Naive thymus-derived CD4-positive, alpha-beta T cell (primary cell): ENCODE results near the gene SMYD3. TPM values are rescaled to one million over a fixed set of nuclear protein-coding genes. Genes with fewer than 3 reads are reported as not detected.

Source experiments
- ATAC-seq: fragments of 150-1000 bp; cut with Tn5 transposase; 2 replicates; pipeline ENCODE4 v1.10.0; 2021; ENCODE audit warnings: mild to moderate bottlenecking, moderate library complexity
- CTCF ChIA-PET: fragments of 350-600 bp; sonication (Branson Sonifier 250); formaldehyde crosslinking; loops from one replicate; lab custom pipeline; 2021; ENCODE audit warnings: antibody characterized with exemption; lab: Charles Lee
- POLR2A ChIA-PET: fragments of 350-600 bp; sonication (Branson Sonifier 250); formaldehyde crosslinking; loops from one replicate; lab custom pipeline; 2021; ENCODE audit warnings: antibody characterized with exemption, inconsistent platforms; lab: Charles Lee
- DNase-seq, 9 donors: peaks; one replicate each; pipeline versions ENCODE4 v3.0.0 to v3.0.0-alpha.2; 2020 to 2022; ENCODE audit warnings: mixed read lengths in 1 of 9
- H3K27ac ChIP-seq: one replicate; pipeline ENCODE4 v1.7.0; 2013; ENCODE audit warnings: mild to moderate bottlenecking, low read depth, low read length, moderate library complexity
- H3K27me3 ChIP-seq, 2 donors: one replicate each; pipeline ENCODE4 v1.7.0; 2013; ENCODE audit warnings: low read length in 2 of 2, mild to moderate bottlenecking in 2 of 2, moderate library complexity in 2 of 2; ENCODE audit not compliant: control insufficient read depth in 2 of 2, insufficient read depth in 2 of 2
- H3K36me3 ChIP-seq, 3 experiments: 1 replicate in 2 of 3; 2 replicates in 1 of 3; pipeline ENCODE4 v1.7.0; 2013; ENCODE audit warnings: low read length in 3 of 3, mild to moderate bottlenecking in 3 of 3, moderate library complexity in 1 of 3; ENCODE audit not compliant: insufficient read depth in 3 of 3, control insufficient read depth in 2 of 3
- H3K4me1 ChIP-seq, 2 donors: one replicate each; pipeline ENCODE4 v1.7.0; 2013; ENCODE audit warnings: low read length in 2 of 2, mild to moderate bottlenecking in 2 of 2, moderate library complexity in 1 of 2; ENCODE audit not compliant: control insufficient read depth in 2 of 2, insufficient read depth in 2 of 2
- H3K4me3 ChIP-seq: 2 replicates; pipeline ENCODE4 v1.7.0; 2013; ENCODE audit warnings: mild to moderate bottlenecking, low read length
- H3K9me3 ChIP-seq, 3 experiments: 1 replicate in 2 of 3; 2 replicates in 1 of 3; pipeline ENCODE4 v1.7.0; 2013; ENCODE audit warnings: low read length in 3 of 3; ENCODE audit not compliant: control insufficient read depth in 2 of 3
- H3K27ac Mint-ChIP-seq, 9 donors: one replicate each; pipeline ENCODE4 v1.8.0; 2020 to 2022; ENCODE audit warnings: mixed read lengths in 9 of 9, mild to moderate bottlenecking in 8 of 9, moderate library complexity in 5 of 9, inconsistent platforms in 2 of 9
- H3K27me3 Mint-ChIP-seq, 5 donors: one replicate each; pipeline ENCODE4 v1.8.0; 2021 to 2022; ENCODE audit warnings: mixed read lengths in 5 of 5, mild to moderate bottlenecking in 1 of 5
- H3K36me3 Mint-ChIP-seq, 5 donors: one replicate each; pipeline ENCODE4 v1.8.0; 2020 to 2022; ENCODE audit warnings: mixed read lengths in 5 of 5, mild to moderate bottlenecking in 3 of 5, inconsistent platforms in 1 of 5
- H3K4me1 Mint-ChIP-seq, 7 donors: one replicate each; pipeline ENCODE4 v1.8.0; 2020 to 2022; ENCODE audit warnings: mixed read lengths in 7 of 7, mild to moderate bottlenecking in 3 of 7, inconsistent platforms in 1 of 7
- H3K4me3 Mint-ChIP-seq, 10 donors: one replicate each; pipeline ENCODE4 v1.8.0; 2020 to 2022; ENCODE audit warnings: mild to moderate bottlenecking in 10 of 10, mixed read lengths in 10 of 10, moderate library complexity in 6 of 10, inconsistent platforms in 2 of 10
- H3K9me3 Mint-ChIP-seq, 11 donors: one replicate each; pipeline ENCODE4 v1.8.0; 2020 to 2022; ENCODE audit warnings: mixed read lengths in 11 of 11, mild to moderate bottlenecking in 4 of 11, inconsistent platforms in 1 of 11, moderate library complexity in 1 of 11
- intact Hi-C, 2 donors: fragments of 100-400 bp; cut with micrococcal nuclease; formaldehyde crosslinking; loops; one replicate each; pipeline ENCODE4 v1.15.1; 2023
- polyA plus RNA-seq, 2 donors: library from polyadenylated mRNA; unstranded; fragments of 300-500 nt; fragmentation: Illumina TruSeq; gene quantifications; one replicate each; pipeline ENCODE4 v1.2.3, GENCODE V29; 2021
- total RNA-seq, 6 experiments: library from RNA in 5 of 6; stranded (reverse) in 5 of 6; gene quantifications; 1 replicate in 5 of 6; 2 replicates in 1 of 6; pipeline ENCODE4 v1.2.3 and lab custom pipeline; 2021 to 2026

Gene SMYD3
- total and polyA plus RNA-seq, 7 experiments from 2014 or later: 19.5 to 28.6 (median 24.4) TPM

GRCh38 chr1:246530482-246530881 lies 23.4 kb upstream of the SMYD3 start:
- Histone ChIP-seq H3K4me1 (peaks cover 0 to 3% of the 10 kb centered on the region in 2 donors), H3K27me3 (no peaks in the 10 kb centered on the region), H3K27ac (no peak overlapping the region), H3K4me3 (no peak overlapping the region), H3K36me3 (no peaks in the 10 kb centered on the region), H3K9me3 (peaks cover 0 to 5% (median 0%) of the 10 kb centered on the region in 3 experiments)
- H3K27me3 Mint-ChIP-seq: peaks cover 0 to 11% (median 0%) of the 10 kb centered on the region in 5 donors
- ATAC-seq: no peak
- peaks cover 0 to 13% (median 6%) of the 10 kb centered on the region in 7 donors for H3K4me1 Mint-ChIP-seq
- H3K36me3 Mint-ChIP-seq: peaks cover 0 to 10% (median 1%) of the 10 kb centered on the region in 5 donors
- CTCF ChIA-PET: interaction anchor here (0.6 to 0.7 kb wide), 2 partner anchors 22 to 649 kb away, joined by 3 to 4 read pairs; no protein-coding TSS in a partner anchor
- DNase-seq: no peak
- H3K4me3 Mint-ChIP-seq: no peak overlapping the region
- intact Hi-C loops: no loop called here
- no peak overlapping the region for H3K27ac Mint-ChIP-seq
- POLR2A ChIA-PET: no interaction called here
- H3K9me3 Mint-ChIP-seq: peaks cover 0 to 40% (median 10%) of the 10 kb centered on the region in 11 donors

DNA sequence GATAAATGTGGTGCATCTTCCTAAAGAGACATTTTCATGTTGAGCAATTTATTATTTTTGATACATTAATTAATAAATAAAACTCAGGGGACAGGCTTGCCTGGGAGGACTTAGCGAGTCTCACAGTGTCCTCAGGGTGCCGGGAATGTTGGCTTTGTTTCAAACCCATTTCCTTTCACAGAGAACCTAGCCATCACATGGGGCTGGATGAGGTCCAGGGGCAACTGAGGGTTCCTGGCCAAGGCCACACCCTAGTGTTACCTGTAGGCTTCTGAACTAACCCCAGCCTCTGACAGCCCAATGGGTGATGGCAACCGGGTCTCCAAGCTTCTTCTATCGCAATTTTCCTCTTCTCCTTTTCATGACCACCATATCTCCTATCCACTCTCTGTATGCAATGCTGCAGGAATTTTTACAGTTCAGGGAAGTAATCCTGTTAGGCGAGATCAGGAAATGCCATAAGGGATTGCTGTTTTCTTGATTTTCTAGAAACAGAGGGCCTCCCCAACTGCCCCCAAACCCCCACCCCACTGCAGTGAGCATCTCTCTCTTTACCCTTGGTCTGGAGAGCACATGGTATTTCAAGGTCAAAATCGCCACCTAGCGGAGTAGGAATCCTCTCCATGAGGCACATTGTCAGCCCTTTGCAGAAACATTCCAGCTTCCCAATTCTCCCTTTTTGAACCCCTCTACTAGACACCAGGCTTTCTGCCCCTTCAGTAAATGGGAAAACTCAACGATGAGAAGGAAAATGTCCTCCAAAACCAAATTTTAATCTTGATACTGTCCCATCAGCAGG lies 22.1 kb upstream of the SMYD3 start:
- peaks cover 0 to 3% of the 10 kb centered on the region in 2 donors for H3K4me1 ChIP-seq
- H3K36me3 ChIP-seq: no peaks in the 10 kb centered on the region
- POLR2A ChIA-PET: interaction anchor here (0.8 kb wide), 1 partner anchor 321 kb away, joined by 3 read pairs; no protein-coding TSS in a partner anchor
- peaks cover 0 to 5% (median 0%) of the 10 kb centered on the region in 3 experiments for H3K9me3 ChIP-seq
- H3K27me3 ChIP-seq: no peaks in the 10 kb centered on the region
- Mint-ChIP-seq H3K27ac (no peak overlapping the region), H3K4me3 (no peak overlapping the region), H3K4me1 (peaks cover 0 to 13% (median 6%) of the 10 kb centered on the region in 7 donors), H3K27me3 (peaks cover 0 to 6% (median 0%) of the 10 kb centered on the region in 5 donors), H3K9me3 (peaks cover 0 to 40% (median 10%) of the 10 kb centered on the region in 11 donors), H3K36me3 (peaks cover 0 to 10% (median 1%) of the 10 kb centered on the region in 5 donors)
- DNase-seq: no peak
- ATAC-seq: no peak
- CTCF ChIA-PET: no interaction called here
- intact Hi-C loops: no loop called here
- H3K4me3 ChIP-seq: no peak overlapping the region
- H3K27ac ChIP-seq: no peak overlapping the region

- POLR2A ChIA-PET: no interaction called here
Observed at GRCh38 chr1:246527402-246528088, 20.5 kb upstream of the SMYD3 start.

DNA sequence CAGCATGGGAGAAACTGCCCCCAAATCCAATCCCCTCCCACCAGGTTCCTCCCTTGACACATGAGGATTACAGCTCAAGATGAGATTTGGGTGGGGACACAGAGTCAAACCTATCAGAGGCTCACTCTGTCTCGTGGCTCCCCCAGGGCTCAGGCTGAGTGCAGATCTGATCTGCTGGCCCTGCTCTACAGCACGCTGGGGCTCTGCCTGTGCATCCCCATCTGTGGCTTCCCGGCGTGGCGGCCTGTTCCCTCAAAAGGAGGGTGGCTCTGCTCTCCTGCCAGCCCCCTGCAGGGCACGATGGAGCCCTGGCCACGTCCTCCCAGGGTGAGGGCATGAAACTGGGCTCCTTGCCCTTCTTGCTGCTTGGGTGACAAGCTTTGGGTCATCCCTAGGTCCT lies 19.8 kb upstream of the SMYD3 start:
- Mint-ChIP-seq H3K36me3 (peaks cover 0 to 10% (median 1%) of the 10 kb centered on the region in 5 donors), H3K27me3 (peaks cover 0 to 4% (median 0%) of the 10 kb centered on the region in 5 donors), H3K4me3 (no peak overlapping the region), H3K27ac (peak overlapping the region in 1 of 9 donors; percentile 80), H3K4me1 (peaks cover 0 to 13% (median 6%) of the 10 kb centered on the region in 7 donors), H3K9me3 (peaks cover 0 to 29% (median 12%) of the 10 kb centered on the region in 11 donors)
- no peak overlapping the region for H3K4me3 ChIP-seq
- CTCF ChIA-PET: no interaction called here
- DNase-seq: no peak
- no peak overlapping the region for H3K27ac ChIP-seq
- H3K9me3 ChIP-seq: peaks cover 0 to 5% (median 0%) of the 10 kb centered on the region in 3 experiments
- no peaks in the 10 kb centered on the region for H3K36me3 ChIP-seq
- intact Hi-C loops: no loop called here
- POLR2A ChIA-PET: no interaction called here
- no peaks in the 10 kb centered on the region for H3K27me3 ChIP-seq
- ATAC-seq: no peak
- peaks cover 0 to 3% of the 10 kb centered on the region in 2 donors for H3K4me1 ChIP-seq

More at GRCh38 chr1:246527402-246528088, 20.5 kb upstream of the SMYD3 start:
- peak overlapping the region in 2 of 10 donors; percentile 5 to 37 for H3K4me3 Mint-ChIP-seq
- H3K27me3 Mint-ChIP-seq: peaks cover 0 to 6% (median 0%) of the 10 kb centered on the region in 5 donors
- peaks cover 0 to 5% (median 0%) of the 10 kb centered on the region in 3 experiments for H3K9me3 ChIP-seq
- no peaks in the 10 kb centered on the region for H3K36me3 ChIP-seq
- no peaks in the 10 kb centered on the region for H3K27me3 ChIP-seq
- CTCF ChIA-PET: no interaction called here
- H3K9me3 Mint-ChIP-seq: peaks cover 0 to 32% (median 10%) of the 10 kb centered on the region in 11 donors
- peaks cover 0 to 10% (median 1%) of the 10 kb centered on the region in 5 donors for H3K36me3 Mint-ChIP-seq
- peak overlapping the region in 2 of 9 donors; percentile 80 to 81 for H3K27ac Mint-ChIP-seq
- ATAC-seq (peak; percentile 44), DNase-seq (no peak)
- intact Hi-C loops: no loop called here
- no peak overlapping the region for H3K4me3 ChIP-seq
- H3K4me1 Mint-ChIP-seq: peaks cover 0 to 13% (median 6%) of the 10 kb centered on the region in 7 donors
- H3K27ac ChIP-seq: no peak overlapping the region
- H3K4me1 ChIP-seq: peaks cover 0 to 3% of the 10 kb centered on the region in 2 donors

DNA sequence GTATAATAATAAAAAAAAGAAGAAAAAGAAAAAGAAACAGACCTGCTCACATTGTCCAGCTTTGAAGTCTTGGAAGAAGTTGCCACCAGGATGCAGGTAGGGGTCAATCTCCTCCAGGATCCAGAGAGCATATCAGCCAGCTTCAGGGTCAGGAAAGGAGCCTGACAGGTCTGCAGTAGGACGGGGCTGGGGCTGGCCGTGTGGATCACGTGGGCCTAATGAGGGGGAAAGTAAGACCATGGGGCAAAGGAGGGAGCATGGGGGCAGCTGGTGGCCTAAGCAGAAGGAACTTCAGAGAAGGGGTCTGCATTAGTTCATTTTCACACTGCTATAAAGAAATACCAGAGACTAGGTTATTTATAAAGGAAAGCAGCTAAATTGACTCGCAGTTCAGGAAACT lies 19.3 kb upstream of the SMYD3 start:
- Mint-ChIP-seq H3K4me3 (no peak overlapping the region), H3K4me1 (peaks cover 0 to 13% (median 6%) of the 10 kb centered on the region in 7 donors), H3K27me3 (no peaks in the 10 kb centered on the region), H3K9me3 (peaks cover 0 to 27% (median 12%) of the 10 kb centered on the region in 11 donors), H3K27ac (peak overlapping the region in 1 of 9 donors; percentile 13), H3K36me3 (peaks cover 0 to 8% (median 1%) of the 10 kb centered on the region in 5 donors)
- Histone ChIP-seq H3K9me3 (peaks cover 0 to 5% (median 0%) of the 10 kb centered on the region in 3 experiments), H3K4me1 (peaks cover 0 to 3% of the 10 kb centered on the region in 2 donors), H3K27ac (no peak overlapping the region), H3K36me3 (no peaks in the 10 kb centered on the region), H3K27me3 (no peaks in the 10 kb centered on the region), H3K4me3 (no peak overlapping the region)
- intact Hi-C loops: no loop called here
- ATAC-seq: no peak
- CTCF ChIA-PET: no interaction called here
- POLR2A ChIA-PET: no interaction called here
- no peak for DNase-seq

- H3K27me3 Mint-ChIP-seq: no peaks in the 10 kb centered on the region
- H3K27me3 ChIP-seq: no peaks in the 10 kb centered on the region
- H3K4me3 Mint-ChIP-seq: no peak overlapping the region
- H3K36me3 Mint-ChIP-seq: peaks cover 0 to under 1% (median 0%) of the 10 kb centered on the region in 5 donors
- peaks cover 0 to 24% (median 6%) of the 10 kb centered on the region in 3 experiments for H3K9me3 ChIP-seq
- ChIA-PET CTCF (no interaction called here), POLR2A (no interaction called here)
- peaks cover 0 to 2% (median 0%) of the 10 kb centered on the region in 7 donors for H3K4me1 Mint-ChIP-seq
- no peak for ATAC-seq
- intact Hi-C loops: no loop called here
- H3K36me3 ChIP-seq: no peaks in the 10 kb centered on the region
- H3K9me3 Mint-ChIP-seq: peaks cover 0 to 27% (median 12%) of the 10 kb centered on the region in 11 donors
- H3K27ac Mint-ChIP-seq: no peak overlapping the region
- no peaks in the 10 kb centered on the region for H3K4me1 ChIP-seq
- no peak for DNase-seq
- H3K4me3 ChIP-seq: no peak overlapping the region
- no peak overlapping the region for H3K27ac ChIP-seq
Observed at GRCh38 chr1:246519514-246519913, 12.4 kb upstream of the SMYD3 start.
